Osteocyte (in vitro differentiated cells): ENCODE data around the gene RAB9A. TPM values are rescaled to one million over a fixed set of nuclear protein-coding genes. Genes with fewer than 3 reads are reported as not detected.

Experiments
- DNase-seq: peaks from one replicate; pipeline ENCODE4 v3.0.0; 2021; ENCODE audit warnings: mixed read lengths; ENCODE audit not compliant: unreplicated experiment; ENCODE audit errors: extremely low spot score
- H3K27ac Mint-ChIP-seq: one replicate; pipeline ENCODE4 v1.8.0; 2021; ENCODE audit warnings: mild to moderate bottlenecking, mixed read lengths; ENCODE audit not compliant: unreplicated experiment
- H3K27me3 Mint-ChIP-seq: one replicate; pipeline ENCODE4 v1.8.0; 2021; ENCODE audit warnings: mixed read lengths; ENCODE audit not compliant: unreplicated experiment
- H3K36me3 Mint-ChIP-seq: one replicate; pipeline ENCODE4 v1.8.0; 2021; ENCODE audit warnings: mixed read lengths; ENCODE audit not compliant: unreplicated experiment
- H3K4me1 Mint-ChIP-seq: one replicate; pipeline ENCODE4 v1.8.0; 2021; ENCODE audit warnings: mixed read lengths; ENCODE audit not compliant: unreplicated experiment
- H3K4me3 Mint-ChIP-seq: one replicate; pipeline ENCODE4 v1.8.0; 2021; ENCODE audit warnings: mild to moderate bottlenecking, moderate library complexity, mixed read lengths; ENCODE audit not compliant: unreplicated experiment
- H3K9me3 Mint-ChIP-seq: one replicate; pipeline ENCODE4 v1.8.0; 2021; ENCODE audit warnings: mixed read lengths; ENCODE audit not compliant: unreplicated experiment
- CTCF ChIP-seq: fragments of 200-600 bp; sonication (generic); IDR thresholded peaks from 2 replicates; pipeline ENCODE4 v1.5.0; 2021; ENCODE audit warnings: antibody characterized with exemption, mild to moderate bottlenecking, moderate library complexity
- total RNA-seq: library from RNA; stranded (reverse); gene quantifications from 2 replicates; pipeline ENCODE4 v1.2.1, GENCODE V29; 2021

Gene RAB9A
- total RNA-seq, 1 donor from 2014 or later, result 32.9 TPM

GRCh38 chrX:13698432-13698831 lies 9.5 kb downstream of the RAB9A start:
- H3K27ac Mint-ChIP-seq, result no peak overlapping the region
- H3K27me3 Mint-ChIP-seq, result no peaks in the 10 kb centered on the region
- no peaks in the 10 kb centered on the region for H3K9me3 Mint-ChIP-seq
- peaks cover 18% of the 10 kb centered on the region for H3K4me1 Mint-ChIP-seq
- H3K4me3 Mint-ChIP-seq, result no peak overlapping the region
- no peaks in the 10 kb centered on the region for H3K36me3 Mint-ChIP-seq
- TF ChIP-seq CTCF, result no peak
- DNase-seq, result no peak

- Mint-ChIP-seq H3K9me3 (no peaks in the 10 kb centered on the region), H3K27me3 (no peaks in the 10 kb centered on the region), H3K27ac (no peak overlapping the region), H3K36me3 (no peaks in the 10 kb centered on the region), H3K4me3 (no peak overlapping the region), H3K4me1 (peaks cover 16% of the 10 kb centered on the region)
- TF ChIP-seq CTCF, result no peak
- DNase-seq, result no peak
Observed at GRCh38 chrX:13699183-13699826, 10.4 kb downstream of the RAB9A start.

- Mint-ChIP-seq H3K36me3 (no peaks in the 10 kb centered on the region), H3K27ac (no peak overlapping the region), H3K9me3 (no peaks in the 10 kb centered on the region), H3K4me3 (no peak overlapping the region), H3K27me3 (no peaks in the 10 kb centered on the region), H3K4me1 (peaks cover 10% of the 10 kb centered on the region)
- TF ChIP-seq CTCF, result no peak
- DNase-seq, result no peak
Observed at GRCh38 chrX:13700380-13700779, 11.5 kb downstream of the RAB9A start.

- no peaks in the 10 kb centered on the region for H3K36me3 Mint-ChIP-seq
- H3K4me3 Mint-ChIP-seq, result no peak overlapping the region
- no peak for TF ChIP-seq CTCF
- no peaks in the 10 kb centered on the region for H3K9me3 Mint-ChIP-seq
- H3K27me3 Mint-ChIP-seq, result no peaks in the 10 kb centered on the region
- no peak for DNase-seq
- no peak overlapping the region for H3K27ac Mint-ChIP-seq
- peaks cover 10% of the 10 kb centered on the region for H3K4me1 Mint-ChIP-seq
Observed at GRCh38 chrX:13702111-13702789, 13.3 kb downstream of the RAB9A start.

- TF ChIP-seq CTCF, result no peak
- H3K36me3 Mint-ChIP-seq, result no peaks in the 10 kb centered on the region
- H3K4me3 Mint-ChIP-seq, result no peak overlapping the region
- H3K27ac Mint-ChIP-seq, result no peak overlapping the region
- peaks cover 10% of the 10 kb centered on the region for H3K4me1 Mint-ChIP-seq
- H3K9me3 Mint-ChIP-seq, result no peaks in the 10 kb centered on the region
- H3K27me3 Mint-ChIP-seq, result no peaks in the 10 kb centered on the region
- no peak for DNase-seq
Observed at GRCh38 chrX:13703135-13703534, 14.2 kb downstream of the RAB9A start.
